GM18873 (cell line): ENCODE results near the gene PXK.
"Not testable (repeated sequence)": the region's sequence is repeated elsewhere in the genome, so short reads cannot be mapped to it uniquely, and the experiment has no call there.

Source experiments
- ATAC-seq: cut with Tn5 transposase; IDR thresholded peaks from one replicate; pipeline ENCODE4 v1.9.1; 2021; ENCODE audit warnings: mild to moderate bottlenecking, moderate library complexity, moderate number of reproducible peaks; ENCODE audit not compliant: unreplicated experiment, low FRiP score

Gene PXK

DNA sequence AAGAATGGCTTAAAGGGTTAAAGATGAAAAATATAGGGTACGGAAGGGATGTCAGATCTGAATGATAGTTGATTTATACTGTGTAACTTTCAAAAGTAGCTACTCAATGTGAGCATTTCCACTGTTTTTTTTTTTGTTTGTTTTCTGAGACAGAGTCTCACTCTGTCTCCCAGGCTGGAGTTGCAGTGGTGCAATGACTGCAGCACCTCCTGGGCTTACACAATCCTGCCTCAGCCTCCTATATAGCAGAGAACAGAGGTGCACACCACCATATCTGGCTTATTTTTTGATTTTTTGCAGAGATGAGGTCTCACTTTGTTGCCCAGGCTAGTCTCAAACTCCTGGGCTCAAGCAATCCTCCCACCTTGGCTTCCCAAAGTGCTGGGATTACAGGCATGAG lies 9.9 kb upstream of the PXK start:
- no peak for ATAC-seq

DNA sequence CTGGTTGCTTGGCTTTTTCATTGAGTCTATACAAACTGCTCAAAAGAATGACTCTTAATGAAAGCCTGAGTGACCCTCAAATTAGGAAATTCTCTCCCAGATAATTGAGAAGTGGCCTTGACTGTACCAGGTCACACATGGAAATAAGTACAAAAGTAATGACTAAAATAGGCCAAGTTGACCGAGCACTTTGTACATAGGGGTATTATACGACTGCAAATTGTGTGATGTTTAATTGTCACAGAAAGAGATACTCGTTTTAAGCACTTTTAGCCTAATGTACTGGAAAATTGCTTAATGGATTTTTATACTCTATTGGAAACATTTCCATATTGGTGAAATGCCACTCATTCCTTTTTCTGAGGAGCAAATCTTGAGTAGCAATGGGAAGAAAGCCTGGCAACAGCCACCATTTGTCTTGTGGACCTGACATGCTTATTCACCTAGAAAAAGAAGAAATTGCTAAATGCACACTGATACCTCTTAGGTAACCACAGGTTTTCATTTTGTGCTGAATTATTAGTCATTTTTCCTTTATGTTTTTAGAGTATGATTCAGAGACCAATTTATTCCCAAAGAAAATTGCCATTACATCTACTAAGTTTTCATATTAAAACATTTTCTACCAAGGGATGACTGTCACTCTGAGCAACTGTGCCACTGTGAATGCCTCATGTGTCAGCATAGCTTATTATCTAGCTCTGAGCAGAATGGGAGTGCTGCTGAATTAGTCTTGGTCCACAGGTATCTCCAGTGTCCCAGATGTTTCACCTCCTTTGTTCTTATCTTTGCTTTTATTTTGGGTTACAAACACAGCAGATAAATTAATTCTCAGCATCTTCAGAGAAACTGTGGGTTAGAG lies 8.9 kb upstream of the PXK start:
- ATAC-seq, result no peak

DNA sequence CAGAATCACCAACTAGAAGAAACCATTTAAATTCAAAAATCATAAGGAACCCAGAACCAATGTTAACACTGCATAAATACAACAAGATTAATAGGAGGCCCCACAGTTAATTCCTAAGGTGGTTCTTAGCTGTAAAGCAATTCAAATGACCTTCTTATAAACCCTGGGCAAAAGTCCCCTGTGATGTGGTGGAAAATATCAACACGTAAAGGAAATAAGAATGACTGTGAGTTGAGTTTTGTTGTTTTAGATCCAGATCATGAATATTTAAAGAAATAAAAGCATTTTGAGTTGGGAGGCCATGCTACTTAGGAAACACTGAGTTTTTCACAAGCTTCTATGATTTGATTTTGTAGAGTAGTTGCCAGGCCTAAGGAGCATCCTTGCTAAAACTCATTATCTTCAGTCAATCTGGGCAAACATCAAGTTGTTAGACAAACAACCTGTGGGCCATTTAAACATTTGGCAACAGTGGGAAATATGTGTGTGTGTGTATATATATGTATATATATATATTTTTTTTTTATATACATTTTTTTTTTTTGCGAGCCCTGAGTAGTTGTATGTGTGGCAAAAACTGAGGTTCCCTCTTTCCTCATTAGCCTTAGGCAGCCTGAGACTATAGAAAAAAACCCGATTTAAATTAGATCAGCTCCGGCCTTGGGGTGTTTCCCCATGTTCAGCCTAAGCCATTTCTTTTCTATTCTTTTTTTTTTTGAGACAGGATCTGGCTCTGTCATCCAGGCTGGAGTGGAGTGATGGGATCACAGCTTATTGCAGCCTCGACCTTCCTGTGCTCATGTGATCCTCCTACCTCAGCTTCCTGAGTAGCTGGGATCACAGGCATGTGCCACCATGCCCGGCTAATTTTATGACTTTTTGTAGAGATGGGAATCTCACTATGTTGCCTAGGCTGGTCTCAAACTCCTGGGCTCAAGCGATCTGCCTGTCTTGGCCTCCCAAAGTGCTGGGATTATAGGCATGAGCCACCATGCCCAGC lies 8.0 kb upstream of the PXK start:
- ATAC-seq, result no peak

DNA sequence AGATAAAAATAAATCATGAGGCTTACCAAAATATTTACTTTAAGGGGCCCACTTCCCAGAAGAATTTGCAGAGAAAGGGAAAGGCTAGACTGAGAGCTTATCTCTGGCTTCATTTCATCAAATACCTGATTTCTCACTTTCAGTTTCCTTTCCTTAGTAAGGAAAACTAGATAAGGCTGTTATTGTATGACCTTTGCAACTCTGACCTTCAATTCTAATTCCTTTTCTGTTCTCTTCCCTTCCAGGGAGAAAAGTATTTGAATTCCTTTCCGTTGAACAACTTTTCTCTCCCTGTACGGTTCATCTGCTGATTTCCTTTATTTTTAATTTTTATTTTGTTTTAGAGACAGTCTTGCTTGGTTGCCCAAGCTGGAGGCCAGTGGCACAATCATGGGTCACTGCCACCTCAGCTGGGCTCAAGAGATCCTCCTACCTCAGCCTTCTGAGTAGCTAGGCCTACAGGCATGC lies 7.1 kb upstream of the PXK start:
- no peak for ATAC-seq

DNA sequence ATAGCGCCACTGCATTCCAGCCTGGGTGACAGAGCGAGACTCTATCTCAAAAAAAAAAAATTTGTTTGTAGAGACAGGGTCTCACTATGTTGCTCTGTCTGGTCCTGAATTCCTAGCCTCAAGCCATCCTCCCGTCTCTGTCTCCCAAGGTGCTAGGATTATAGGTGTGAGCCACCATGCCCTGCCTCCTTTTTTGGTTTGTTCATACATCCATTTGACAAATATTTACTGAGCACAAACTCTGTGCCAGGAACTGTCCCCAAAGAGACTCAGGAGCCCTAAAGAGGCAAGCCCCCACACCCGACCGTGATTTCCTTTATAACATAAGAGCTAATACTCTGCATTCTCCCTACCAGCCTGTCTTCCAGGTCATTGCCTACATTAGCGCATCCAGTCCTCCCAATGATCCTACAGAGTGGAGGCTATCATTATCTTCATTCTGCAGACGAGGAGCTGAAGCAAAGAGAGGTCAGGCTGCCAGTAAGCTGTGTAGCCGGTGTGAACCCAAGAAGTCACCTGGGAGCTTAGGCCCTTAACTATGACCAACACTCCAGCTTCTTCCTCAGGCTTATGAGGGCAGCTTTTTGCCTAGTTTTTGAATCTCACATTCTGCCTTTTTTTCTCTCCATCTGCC lies 6.3 kb upstream of the PXK start:
- ATAC-seq, result no peak

DNA sequence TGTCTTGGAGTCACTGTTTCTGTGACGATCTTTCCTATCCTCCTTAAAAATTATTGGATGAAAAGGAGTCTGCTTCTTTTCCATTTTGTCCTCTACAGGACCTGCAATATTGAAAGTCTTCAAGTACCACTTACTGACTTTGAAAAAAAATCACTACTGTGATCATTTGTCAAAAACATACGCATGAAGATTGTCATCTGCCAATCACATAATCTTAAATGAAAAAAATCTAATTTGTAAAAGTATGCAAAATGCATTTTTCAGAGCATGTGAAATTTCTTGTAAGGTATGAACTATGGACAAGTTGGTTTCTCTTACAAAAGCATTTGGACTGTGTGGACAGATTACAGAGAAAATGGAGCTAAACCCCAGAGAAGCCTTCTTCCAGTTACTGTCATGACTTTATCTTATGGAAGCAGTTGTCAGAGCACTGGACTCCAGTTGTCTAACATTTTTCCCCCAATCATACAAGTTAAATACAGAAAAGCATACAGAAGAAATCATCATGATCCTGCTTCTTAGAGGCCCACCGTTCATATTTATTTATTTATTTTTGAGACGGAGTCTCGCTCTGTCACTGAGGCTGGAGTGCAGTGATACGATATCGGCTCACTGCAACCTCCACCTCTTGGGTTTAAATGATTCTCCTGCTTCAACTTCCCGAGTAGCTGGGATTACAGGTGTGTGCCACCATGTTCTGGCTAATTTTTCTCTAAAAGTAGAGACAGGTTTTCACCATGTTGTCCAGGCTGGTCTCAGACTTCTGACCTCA lies 3.4 kb upstream of the PXK start:
- ATAC-seq, result no peak

DNA sequence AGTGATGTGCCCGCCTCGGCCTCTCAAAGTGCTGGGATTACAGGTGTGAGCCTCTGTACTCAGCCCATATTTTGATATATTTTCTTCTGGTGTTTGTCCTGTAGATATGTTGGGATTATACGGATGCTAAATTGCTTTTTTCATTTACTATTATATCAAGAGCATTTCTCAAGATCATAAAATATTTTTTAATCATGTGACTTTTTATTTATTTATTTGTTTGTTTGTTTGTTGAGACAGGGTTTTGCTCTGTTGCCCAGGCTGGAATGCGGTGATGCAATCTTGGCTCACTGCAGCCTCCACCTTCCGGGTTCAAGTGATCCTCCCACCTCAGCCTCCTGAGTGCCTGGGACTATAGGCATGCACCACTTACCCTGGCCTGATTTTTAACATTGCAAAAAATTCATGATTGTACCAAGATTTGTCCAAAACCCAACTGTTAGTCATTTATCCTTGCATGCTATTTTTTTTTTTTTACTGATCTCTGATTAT lies 2.7 kb upstream of the PXK start:
- ATAC-seq, result no peak

DNA sequence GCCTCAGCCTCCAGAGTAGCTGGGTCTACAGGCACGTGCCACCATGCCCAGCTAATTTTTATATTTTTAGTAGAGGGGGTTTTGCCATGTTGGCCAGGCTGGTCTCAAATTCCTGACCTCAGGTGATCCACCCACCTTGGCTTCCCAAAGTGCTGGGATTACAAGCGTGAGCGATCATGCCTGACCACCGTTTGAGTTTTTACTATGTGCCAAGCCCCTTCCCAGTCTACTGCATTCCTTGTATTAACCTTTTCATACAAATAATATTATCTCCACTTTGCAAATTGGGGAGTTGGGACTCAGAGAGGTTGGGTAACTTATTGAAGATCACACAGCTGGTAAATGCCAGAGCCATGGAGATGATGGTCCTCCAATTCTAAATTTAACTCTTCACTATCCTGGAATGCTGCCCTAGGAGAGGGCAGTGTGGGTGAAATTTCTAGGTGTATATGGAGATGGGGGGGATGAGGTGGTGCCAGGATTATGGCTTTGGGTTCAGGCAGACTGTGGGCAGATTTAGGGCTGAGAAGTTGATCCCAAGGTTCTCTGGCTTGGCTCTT lies 1.0 kb upstream of the PXK start:
- no peak for ATAC-seq

DNA sequence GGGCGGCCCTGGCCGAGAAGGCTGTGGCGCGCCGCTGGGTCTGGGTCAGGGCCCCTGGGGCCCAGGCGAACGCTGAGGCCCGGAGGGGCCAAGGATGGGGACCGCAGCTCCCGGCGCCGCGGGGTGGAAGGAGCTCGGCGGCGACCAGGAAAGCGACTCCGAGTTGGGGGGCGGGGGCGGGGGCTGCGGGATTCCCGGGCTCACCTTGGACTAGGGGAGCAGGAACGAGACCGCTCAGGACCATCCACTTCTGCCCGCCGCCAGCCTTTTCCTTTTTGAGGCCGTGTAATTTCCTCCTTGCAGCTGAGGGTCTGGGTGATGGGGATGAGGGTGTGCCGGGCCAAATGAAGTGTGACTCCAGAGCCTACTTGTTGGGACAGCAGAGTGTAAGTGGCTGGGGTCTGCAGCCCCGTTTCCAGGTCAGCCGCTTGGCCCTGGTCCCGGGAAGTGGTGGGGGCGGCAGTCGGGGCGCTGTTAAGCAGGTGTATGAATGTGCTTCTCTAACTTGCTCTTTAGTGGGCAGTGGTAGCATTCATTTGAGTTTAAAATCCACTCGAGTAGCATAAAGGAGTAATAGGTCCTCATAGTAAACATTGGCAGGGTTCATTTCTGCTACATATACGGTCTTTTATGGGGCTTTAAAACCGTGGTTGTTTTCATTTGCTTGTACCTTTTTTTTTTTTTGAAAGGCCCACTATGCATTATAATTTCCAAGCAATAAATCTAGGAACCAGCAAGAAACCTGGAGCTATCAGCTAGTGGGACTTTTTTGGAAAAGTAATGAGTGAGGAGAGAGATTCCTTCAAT lies 717 bp downstream of the PXK start:
- ATAC-seq, result peak; percentile 13

DNA sequence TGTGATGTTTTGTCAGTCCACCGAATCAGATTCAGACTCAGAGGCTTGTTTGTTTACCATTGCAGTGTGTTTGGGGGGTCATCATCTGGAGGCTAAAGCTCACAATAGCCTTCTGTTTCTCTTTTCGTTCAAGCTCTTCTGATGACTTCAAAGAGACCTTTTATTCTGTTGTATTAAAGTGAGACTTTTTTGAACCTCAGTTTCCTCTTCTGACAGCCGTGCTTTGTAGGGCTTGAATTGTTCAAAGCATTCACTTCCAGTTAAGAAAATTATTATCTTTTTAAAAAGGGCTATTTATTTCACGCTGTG lies 1.3 kb downstream of the PXK start:
- ATAC-seq, result no peak

DNA sequence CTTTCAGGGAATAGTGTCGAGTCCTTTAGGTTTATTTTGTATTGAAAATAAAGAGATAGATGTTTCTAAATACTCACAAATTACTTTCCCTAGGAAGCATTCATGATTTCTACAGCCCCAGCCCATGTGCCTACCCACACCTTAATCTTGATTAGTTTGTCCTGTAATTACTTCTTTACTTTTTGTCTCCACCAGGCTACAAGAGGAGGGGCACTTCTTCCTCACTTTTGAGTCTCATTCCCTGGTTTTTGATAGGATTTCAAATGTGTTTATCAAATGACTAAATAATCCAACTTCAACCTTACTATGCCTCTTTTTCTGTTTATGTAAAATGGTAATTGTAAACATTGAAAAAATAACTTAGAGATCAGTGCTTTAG lies 1.8 kb downstream of the PXK start:
- no peak for ATAC-seq

DNA sequence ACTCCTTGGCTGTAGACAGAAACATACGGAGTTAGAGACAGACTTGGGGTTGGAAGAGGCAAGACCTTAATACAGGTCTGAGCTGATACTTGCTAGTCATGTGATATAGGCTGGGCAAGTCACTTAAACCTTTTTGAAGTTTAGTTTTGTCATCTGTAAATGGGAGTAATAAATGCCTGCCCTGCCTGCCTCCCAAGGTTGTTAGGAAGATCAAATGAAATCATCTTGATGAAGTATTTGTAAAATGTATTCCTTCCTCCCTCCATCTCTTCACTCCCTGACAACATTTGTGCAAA lies 2.9 kb downstream of the PXK start:
- ATAC-seq, result no peak

DNA sequence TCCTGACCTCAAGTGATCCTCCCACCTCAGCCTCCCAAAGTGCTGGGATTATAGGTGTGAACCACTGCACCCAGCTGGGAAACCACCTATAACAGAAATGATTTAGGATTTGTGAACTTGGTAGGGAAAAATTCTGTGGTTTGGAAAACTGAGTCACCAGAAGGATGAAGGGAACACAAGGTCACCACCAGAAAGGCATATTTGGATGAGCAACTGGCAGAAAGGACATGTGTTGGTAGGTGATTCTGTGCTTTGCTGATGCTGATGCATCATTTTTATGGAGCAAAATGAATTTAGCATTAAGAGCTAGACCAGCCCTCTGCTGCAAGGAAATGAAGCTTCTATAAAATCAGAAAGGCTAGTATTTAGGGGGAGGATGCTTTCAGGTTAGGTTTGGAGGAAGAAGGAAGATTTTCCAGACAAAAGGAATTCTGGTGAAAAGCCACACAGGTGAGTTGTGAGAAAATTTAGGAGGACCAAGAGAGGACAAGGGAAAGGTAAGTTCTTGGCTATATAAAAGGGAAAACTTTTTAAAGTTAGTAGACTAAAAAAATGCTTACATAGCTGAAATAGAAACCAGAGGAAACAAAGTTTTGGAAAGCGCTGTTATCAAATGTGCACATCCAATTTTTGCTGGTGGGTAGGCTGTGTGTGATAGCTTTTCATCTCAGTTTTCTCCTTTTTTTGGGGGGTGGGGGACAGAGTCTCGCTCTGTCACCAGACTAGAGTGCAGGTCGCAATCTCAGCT lies 3.6 kb downstream of the PXK start:
- no peak for ATAC-seq

DNA sequence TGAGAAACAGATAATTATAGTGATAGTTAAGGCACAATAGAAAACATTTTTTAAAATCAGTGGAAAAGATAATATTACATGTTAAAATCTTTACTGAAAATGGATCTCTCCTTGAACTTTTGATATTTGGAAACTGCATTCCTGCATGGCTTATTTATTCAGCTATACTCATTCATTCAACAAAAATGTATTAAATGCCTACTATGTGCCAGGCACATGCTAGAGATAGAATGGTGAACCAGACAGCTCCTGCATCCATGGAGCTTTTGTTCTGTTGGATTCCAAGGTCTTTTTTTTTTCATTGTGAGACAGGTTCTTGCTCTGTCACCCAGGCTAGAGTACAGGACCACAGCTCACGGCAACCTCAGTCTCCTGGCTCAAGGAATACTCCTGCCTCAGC lies 4.5 kb downstream of the PXK start:
- ATAC-seq, result no peak

DNA sequence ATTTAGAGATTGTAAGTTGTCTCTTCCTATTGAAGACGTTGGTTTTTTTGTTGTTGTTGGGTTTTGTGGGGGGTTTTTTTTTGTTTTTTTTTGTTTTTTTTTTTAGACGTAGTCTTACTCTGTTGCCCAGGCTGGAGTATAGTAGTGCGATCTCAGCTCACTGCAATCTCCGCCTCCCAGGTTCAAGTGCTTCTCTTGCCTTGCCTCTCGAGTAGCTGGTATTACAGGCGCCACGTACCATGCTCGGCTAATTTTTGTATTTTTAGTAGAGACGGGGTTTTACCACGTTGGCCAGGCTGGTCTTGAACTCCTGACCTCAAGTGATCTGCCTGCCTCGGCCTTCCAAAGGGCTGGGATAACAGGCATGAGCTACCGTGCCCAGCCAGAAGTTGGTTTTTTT lies 6.5 kb downstream of the PXK start:
- not testable (repeated sequence) for ATAC-seq

DNA sequence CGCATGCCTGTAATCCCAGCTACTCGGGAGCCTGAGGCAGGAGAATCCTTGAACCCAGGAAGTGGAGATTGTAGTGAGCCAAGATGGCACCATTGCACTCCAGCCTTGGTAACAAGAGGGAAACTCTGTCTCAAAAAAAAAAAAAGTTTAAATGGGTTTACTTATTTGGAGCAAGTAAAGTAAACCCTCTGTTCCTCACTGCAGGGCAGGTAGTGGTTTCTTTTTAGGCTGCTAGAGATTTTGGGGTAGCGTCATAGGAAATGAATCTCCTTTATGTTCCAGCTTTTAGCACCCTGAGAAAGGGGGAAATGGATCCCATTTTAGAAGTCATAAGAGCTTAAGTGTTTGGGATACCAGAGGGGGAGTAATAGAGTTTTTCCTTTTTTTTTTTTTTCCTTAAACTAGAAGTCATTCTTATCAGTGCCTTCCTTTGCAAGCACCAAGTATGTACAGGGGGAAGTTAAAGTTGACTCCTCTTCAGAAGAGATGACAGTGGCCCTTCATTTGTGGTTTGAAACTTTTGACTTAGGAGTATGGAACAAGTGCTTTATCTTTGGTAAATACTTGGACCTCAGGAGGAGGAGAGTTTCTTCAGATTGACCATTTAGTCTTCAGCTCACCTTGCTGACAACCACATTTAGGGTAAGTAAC lies 8.0 kb downstream of the PXK start:
- ATAC-seq, result no peak

DNA sequence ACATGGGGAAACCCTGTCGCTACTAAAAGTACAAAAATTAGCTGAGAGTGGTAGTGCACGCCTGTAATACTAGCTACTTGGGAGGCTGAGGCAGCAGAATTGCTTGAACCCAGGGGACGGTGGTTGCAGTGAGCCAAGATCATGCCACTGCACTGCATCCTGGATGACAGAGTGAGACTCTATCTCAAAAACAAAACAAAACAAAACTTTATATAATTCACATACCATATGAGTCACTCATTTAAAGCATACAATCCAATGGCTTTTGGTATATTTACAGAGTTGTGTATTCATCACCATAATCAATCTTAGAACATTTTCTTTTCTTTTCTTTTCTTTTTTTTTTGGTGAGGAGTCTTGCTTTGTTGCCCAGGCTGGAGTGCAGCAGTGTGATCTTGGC lies 8.7 kb downstream of the PXK start:
- ATAC-seq, result no peak

DNA sequence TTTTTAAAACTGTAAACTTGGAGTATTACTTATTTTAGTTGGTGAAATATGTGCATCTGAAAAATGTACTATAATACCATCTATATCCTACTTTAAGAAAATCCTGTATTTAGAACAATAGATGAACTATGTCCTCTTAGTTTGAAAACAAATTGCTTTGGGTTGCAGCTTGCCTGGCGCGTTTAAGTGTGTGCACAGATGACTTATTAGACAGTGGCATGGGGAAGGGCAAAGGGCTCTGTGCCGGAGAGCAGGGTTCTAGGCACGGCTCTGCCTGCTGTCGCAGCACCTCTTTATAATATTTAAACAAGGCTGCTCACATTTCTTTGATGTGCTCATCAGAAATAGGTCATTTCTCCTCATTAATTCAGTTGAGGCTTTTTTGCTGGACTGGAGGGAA lies 10.0 kb downstream of the PXK start:
- ATAC-seq, result no peak
